ACHN (cell line): ENCODE results near the gene PSMC3.

Source experiments
- DNase-seq: peaks from one replicate; pipeline ENCODE4 v3.0.0-alpha.2; 2015
- in situ Hi-C: cut with HindIII; loops from 2 replicates; pipeline ENCODE4 v1.10.0; 2017; ENCODE audit warnings: low sequenced_read_pairs, low pct_ligation_motif_present, low pct_unique_long_range_greater_than_20kb

PSMC3 gene

DNA sequence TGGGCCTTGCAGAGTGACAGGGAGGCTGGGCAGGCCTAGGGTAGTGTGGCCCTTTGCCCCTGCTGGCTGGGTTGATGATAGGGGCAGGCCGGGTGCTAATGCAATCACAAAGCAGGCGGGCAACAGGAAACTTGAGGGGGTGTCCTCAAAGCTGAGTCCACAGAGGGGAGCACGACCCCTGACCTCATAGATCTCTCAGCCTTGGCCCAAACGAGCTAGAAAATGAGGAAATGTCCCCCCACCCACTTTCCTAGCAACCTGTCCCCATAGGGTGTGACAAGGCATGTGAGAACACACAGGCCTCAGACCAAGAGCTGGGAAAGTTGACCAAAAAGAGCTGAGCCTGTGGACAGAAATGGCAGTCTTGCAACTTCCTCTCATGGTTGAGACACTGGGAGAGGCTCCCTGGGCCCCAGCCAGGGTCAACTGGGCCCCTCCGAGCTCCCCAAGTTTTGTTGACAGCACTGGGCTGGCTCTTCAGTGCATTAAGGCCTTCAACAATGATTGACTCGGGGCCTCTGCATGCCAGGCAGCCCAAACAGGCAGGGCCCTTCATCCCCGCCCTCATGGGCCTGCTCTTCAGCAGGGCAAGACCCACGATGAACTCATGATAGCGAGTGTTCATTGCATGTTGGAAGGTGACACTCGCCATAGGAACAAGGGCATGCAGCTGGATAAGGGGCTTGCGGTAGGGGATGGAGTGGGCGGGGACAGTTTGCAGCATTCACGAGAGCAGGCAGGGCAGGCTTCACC is 38.1 kb downstream of the PSMC3 start:
- DNase-seq: no peak
- in situ Hi-C loops: no loop called here

DNA sequence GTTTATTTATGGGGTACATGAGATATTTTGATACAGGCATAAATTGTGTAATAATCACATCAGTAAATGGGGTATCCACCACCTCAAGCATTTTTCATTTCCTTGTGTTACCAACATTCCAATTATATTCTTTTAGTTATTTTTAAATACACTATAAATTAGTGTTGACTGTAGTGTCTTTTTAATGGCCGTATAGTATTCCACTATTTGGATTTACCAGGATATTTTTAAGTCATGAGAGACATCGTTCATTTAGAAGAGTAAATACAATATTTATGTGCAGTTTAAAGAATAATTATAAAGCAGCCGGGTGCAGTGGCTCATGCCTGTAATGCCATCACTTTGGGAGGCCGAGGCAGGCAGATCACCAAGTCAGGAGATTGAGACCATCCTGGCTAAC is 41.7 kb downstream of the PSMC3 start:
- in situ Hi-C loops: no loop called here
- DNase-seq: no peak

DNA sequence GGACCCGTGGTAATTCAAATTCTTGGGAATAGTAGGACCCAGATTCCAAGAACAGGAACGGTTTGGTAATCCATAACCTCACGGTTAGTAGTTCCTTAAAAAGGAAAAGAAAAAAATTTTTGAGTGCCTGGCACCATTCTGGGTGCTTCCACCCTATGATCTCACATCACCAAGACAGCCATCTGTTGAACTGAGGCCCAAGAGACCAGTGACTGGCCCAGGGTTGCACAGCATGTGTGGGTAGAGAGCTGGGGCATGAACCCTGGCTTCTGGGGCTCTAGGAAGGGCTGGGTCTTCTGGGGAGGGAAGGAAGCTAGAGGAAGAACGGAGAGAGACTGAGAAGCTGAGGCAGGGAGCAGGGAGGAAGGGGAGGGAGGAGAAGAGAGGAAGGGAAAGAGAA is 43.2 kb downstream of the PSMC3 start:
- in situ Hi-C loops: no loop called here
- no peak for DNase-seq

DNA sequence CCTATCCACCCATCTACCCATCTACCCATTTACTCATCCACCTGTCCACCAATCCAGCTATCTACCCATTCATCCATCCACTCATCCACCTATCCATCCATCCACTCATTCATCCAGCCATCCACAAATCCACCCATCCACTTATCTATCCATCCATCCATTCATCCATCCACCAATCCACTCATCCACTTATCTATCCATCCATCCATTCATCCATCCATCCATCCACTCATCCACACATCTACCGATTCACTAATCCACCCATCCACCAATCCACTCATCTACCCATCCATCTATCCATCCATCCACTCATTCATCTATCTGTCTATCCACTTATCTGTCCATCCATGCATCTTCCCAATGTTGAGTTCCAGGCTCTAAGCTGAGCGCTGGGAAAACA is 46.2 kb downstream of the PSMC3 start:
- in situ Hi-C loops: no loop called here
- no peak for DNase-seq

DNA sequence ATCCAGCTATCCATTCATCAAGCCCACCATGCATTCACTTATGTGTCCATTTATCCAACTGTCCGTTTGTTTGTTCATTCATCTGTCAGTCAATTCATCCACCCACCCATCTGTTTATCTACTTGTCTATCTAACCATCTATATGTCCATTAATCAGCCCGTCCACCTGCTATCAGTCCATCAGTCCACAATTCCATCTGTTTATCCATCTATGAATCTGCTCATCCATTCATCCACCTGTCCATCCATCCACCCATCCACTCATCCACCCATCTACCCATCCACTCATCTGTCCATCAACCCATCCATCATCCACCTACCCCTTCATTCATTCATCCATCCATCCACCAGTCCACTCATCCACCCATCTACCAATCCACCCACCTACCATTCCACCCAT is 46.9 kb downstream of the PSMC3 start:
- DNase-seq: no peak
- in situ Hi-C loops: no loop called here

DNA sequence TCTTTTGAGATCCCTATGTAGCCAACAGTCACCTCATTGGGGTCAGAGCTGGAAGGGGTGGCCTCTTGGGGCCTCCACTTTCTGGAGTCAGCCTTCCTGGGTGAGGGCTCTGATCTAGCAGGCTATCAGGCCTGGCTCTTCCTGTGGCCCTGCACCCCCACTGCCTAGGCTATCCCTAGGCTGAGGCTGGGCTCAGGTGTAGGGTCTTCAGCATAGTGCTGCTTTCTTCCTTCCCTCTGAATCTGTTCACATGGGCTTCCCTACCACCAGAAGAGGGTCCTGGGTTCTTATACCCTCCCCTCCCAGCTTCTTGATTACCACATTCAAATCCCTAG is 47.4 kb downstream of the PSMC3 start:
- DNase-seq: no peak
- in situ Hi-C loops: no loop called here

DNA sequence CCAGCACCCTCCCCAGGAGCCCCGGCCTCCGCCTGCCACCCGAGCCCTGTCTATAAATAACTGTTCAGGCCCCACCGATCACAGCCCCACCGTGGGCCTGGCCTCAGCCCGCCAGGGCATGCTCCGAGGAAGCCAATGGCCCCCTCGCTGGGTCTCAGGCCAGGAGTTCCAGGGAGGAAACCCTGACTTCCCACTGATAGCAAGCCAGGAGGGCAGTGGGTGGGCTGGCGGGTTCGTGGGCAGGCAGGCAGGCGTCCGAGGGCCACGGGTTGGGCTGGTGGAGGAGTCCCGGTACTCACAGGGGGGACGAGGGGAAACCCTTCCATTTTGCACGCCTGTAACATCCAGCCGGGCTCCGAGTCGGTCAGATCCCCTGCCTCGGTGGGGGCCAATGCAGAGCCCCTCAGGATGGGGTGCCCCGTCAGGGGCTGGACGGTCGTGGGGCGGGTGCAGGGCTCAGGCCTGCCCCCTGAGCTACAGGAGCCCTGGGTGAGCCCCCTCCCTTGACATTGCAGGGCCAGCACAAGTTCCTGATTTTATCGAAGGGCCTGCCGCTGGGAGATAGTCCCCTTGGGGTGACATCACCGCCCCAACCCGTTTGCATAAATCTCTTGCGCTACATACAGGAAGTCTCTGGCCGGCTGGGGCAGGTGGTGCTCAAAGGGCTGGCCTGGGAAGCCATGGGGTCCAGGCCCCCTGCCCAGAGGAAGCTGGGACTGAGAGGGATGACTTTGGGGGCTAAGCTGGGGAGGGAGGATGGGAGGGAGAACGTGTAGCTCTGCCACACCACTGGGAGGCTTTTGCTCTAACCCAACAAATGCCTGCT is 48.0 kb downstream of the PSMC3 start, which contains the start of gene SPI1:
Gene SPI1 (minus strand): TSS at position 538 of the 826 bp plus-strand sequence. CDS start 194 bp downstream, at position 344.
- in situ Hi-C loops: no loop called here
- DNase-seq: no peak

DNA sequence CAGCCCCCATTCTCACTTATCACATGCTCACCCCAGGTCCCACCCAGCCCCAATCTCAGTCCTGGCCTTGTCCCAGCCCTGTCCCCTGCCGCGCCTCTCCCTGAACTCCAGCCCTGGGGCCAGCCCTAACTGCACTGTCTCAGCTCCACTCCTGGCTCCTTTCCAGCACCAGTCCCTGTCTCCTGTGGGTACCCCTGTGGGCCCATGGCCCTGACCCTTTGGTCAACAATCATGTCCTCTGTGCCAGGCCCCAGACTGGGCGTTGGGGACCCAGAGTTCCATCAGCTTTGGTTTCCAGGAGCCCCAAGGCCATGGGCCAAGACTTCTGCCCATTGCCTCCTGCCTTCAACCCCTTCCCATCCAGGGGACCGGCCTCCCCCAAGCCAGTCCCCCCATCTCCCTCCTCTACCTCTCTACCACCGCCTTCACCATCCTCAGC is 48.6 kb downstream of the PSMC3 start:
- DNase-seq: no peak
- in situ Hi-C loops: no loop called here

DNA sequence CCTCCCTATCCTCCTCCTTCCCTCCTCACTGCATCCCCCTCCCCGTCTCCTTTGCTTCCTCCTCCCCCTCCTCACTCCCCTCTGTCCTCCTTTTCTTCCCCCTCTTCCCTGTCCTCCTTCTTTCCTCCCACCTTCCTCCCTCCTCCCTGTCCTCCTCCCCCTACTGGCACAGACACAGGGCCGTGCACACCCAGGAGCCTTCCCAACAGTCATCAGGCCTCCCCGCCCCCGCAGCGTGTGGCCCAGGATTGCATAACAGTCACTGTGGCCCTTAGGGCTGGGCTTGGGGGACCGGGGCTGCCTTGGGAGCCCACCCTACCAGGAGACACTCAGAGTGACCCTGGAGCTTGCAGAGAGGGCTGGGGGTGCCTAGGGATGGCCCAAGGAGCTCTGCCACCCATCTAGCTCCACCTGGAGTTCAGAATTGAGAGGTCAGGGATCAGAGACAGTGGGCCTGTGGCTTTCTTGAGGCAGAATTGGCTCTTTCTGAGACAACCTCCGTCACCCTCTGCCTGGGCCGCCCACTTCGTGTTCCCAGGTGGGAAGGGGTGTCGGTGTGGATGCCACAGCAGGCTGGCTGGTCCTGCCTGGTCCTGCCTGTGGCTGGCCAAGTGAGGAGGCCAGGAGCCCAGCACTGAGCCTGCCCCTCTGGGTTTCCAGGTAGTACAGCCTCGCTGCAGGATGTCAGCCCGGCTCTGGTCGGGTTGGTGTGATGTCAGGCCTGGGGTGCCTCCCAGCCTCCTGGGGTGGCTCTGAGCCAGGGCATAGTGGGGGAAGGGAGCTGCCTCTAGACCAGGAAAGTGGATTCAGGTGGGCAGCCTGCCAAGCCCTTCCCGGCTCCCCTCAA is 49.5 kb downstream of the PSMC3 start:
- in situ Hi-C loops: no loop called here
- no peak for DNase-seq

DNA sequence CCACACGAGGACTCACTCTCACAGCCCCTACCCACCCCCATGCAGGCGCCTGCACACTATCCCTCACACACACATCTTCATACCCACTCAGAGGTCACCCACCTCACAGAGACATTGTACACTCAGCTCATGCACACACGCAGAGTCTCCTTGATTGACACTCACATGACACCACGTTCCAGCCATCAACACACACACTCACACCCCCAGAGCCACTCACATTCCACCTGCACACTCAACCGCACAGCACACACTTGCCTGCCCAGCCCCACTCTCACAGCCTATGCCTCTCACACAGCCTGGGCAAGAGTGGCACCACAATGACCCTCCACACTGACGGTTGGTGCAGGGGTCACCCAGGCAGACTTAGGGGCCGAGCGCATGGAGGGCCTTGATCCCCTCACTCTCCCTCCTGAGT is 50.1 kb downstream of the PSMC3 start:
- in situ Hi-C loops: no loop called here
- DNase-seq: no peak

DNA sequence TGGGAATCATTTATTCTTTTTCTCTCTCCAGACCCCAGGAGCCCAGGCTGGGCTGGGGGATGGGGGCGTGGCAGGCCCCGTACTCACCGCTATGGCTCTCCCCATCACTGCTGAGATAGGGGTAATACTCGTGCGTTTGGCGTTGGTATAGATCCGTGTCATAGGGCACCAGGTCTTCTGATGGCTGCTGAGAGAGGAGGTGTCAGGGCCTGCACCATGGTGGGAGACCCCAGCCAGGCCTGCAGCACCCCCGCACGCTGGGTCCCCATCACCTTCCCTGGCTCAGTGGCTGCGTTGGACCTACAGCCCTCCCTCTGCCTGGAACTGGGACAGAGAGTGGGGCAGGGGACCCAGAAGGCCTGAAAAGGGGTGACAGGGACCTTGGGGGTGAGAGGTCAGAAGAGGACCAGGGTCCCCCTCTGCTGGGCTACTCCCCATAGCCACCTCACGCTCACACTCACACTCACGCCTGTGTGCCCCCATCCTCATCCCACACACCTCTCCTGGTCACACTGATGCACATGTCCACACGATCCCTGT is 50.6 kb downstream of the PSMC3 start:
- in situ Hi-C loops: no loop called here
- no peak for DNase-seq

DNA sequence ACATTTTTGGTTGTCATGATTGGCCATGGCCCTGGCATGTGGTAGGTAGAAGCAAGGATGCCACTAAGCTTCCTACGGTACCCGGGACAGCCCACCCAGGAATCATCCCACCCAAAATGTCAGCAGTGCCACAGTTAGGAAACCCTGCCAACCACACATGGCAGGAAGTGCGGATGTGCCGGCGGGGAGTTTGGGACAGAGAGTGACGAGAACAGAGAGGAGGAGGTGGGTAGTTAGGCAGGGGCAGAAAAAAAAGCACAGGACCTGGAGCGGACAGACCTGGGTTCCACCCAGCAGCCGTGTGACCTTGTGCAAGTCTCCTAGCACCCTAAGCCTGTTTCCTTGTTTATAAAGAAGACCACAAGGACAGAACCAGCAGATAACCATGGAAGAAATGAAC is 51.2 kb downstream of the PSMC3 start:
- in situ Hi-C loops: no loop called here
- DNase-seq: no peak

DNA sequence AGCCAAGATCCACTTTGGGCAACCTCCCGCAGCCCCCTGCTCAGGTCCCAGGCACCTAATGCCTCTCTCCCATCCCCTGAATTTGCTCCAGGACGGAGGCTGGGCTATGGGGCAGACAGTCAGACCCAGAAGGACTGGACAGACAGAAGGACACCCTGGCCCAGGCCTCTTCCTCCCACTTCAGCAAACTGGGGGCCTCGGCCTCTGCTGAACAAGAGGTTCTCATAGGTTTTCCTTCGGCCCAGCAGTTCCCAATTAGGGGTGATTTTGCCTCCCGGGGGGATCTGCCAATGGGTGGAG is 51.6 kb downstream of the PSMC3 start:
- in situ Hi-C loops: no loop called here
- DNase-seq: no peak

DNA sequence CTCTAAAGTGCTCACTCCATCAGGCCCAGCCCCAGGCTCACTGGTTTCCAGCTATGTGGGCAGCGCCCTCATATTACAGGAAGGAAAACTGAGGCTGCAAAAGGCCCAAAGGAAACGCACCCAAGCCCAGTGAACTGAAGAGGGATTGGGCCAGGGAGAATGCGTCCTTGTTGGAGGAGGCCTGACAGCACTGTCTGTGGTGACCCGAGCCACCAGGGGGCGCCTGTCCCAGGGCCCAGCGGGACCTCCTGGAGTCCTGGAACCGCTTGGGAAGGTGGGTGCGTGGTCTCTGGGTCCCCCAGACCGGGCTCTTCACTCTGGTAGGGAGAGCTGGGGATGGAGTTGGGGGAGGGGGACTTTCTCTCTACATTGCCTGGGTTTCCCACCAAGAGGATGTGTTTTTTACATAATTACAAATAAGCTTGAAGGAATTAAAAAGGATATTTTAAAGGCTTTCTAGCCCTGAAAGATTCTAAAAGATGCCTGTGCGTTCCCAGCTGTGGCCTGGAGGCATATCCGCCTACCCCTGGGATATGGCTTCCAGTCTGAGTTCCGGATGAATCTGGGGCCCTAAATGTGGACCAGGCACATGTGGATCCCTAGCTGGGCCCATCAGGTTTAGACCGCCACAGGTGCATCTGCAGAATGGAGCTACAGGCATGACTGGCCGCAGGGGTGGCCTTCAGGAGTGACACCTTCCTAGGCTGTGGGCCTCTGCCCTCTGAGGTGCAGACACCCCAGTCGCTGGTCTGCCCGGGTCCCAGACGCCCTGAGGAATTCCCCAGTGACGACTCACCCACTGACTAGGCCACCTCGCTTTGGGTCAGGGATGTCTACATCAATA is 52.1 kb downstream of the PSMC3 start:
- peak; percentile 74 for DNase-seq

DNA sequence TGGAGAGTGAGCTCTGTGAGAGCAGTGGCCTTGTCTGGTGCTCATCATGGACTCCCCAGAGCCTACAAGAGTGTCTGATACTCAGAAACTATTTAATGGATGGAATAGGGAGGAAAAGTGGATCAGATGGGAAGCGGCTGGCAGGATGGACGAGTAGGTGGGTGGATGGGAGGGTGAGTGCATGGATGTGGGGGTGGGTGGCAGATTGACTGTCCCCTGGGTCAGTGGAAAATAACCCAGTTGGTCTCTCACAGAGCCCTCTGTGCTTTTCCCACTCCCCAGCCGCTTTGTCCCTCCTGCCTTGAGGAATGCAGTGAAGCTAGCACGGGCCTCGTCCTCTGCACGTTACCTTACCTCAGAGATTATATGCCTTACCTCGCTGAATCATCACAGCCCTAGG is 53.8 kb downstream of the PSMC3 start:
- DNase-seq: no peak
- in situ Hi-C loops: no loop called here

More for the DNA sequence above, 52.1 kb downstream of the PSMC3 start:
- in situ Hi-C loops: no loop called here

DNA sequence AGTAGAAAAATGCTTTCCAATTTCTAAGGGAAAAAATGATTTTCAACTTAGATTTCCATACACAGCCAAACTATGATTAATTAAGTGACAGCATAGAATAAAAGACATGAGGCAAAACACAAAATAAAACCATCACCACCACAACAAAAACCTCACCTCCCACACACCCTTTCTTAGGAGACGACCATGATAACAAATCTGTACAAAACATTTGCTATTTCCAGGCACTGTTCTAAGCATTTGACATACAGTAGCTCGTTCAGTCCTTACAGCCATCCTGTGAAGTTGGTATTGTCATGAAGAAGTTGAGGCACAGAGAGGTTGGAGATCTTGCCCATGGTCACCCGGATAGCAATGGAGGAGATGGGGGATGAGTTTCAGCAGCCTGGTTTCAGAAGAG is 56.6 kb downstream of the PSMC3 start:
- DNase-seq: no peak
- in situ Hi-C loops: no loop called here
